Measurements from ENCODE around the gene STAG1. TPM values are rescaled to one million over a fixed set of nuclear protein-coding genes. Genes with fewer than 3 reads are reported as not detected.
"Not testable (repeated sequence)": the region's sequence is repeated elsewhere in the genome, so short reads cannot be mapped to it uniquely, and the experiment has no call there.

The STAG1 gene
- total RNA-seq, 2 donors from 2014 or later, result 26.8 to 56.4 TPM

- DNase-seq (ENCODE audit: low spot score) (no peak), ATAC-seq (ENCODE audit: insufficient number of reproducible peaks, low FRiP score, low read depth) (no peak)
- H3K4me3 ChIP-seq, result no peak overlapping the region
- no peaks in the 10 kb centered on the region for H3K27me3 ChIP-seq (replicated peaks; ENCODE audit: insufficient read depth)
- H3K4me1 ChIP-seq (ENCODE audit: control insufficient read depth in 1 of 2, low read depth in 2 of 2), result no peaks in the 10 kb centered on the region
- H3K36me3 ChIP-seq, result no peaks in the 10 kb centered on the region
- TF ChIP-seq CTCF (IDR thresholded peaks at IDR 0.05), result no peak
- peaks cover 16% of the 10 kb centered on the region for H3K9me3 ChIP-seq
- H3K27ac ChIP-seq, result no peak overlapping the region
Measured at GRCh38 chr3:136651581-136651980, 100.6 kb downstream of the STAG1 start.

GRCh38 chr3:136650461-136650860 lies 101.7 kb downstream of the STAG1 start:
- Histone ChIP-seq H3K9me3 (peaks cover 16% of the 10 kb centered on the region), H3K27me3 (replicated peaks; ENCODE audit: insufficient read depth) (no peaks in the 10 kb centered on the region), H3K36me3 (no peaks in the 10 kb centered on the region), H3K27ac (no peak overlapping the region), H3K4me3 (no peak overlapping the region), H3K4me1 (ENCODE audit: control insufficient read depth in 1 of 2, low read depth in 2 of 2) (no peaks in the 10 kb centered on the region)
- ATAC-seq (ENCODE audit: insufficient number of reproducible peaks, low FRiP score, low read depth), result no peak
- no peak for TF ChIP-seq CTCF (IDR thresholded peaks at IDR 0.05)
- no peak for DNase-seq (ENCODE audit: low spot score)

- Histone ChIP-seq H3K27me3 (replicated peaks; ENCODE audit: insufficient read depth) (no peaks in the 10 kb centered on the region), H3K36me3 (no peaks in the 10 kb centered on the region), H3K27ac (no peak overlapping the region), H3K9me3 (no peaks in the 10 kb centered on the region), H3K4me1 (ENCODE audit: control insufficient read depth in 1 of 2, low read depth in 2 of 2) (no peaks in the 10 kb centered on the region), H3K4me3 (no peak overlapping the region)
- no peak for TF ChIP-seq CTCF (IDR thresholded peaks at IDR 0.05)
- no peak for ATAC-seq (ENCODE audit: insufficient number of reproducible peaks, low FRiP score, low read depth)
- DNase-seq (ENCODE audit: low spot score), result no peak
Measured at GRCh38 chr3:136645915-136646314, 106.3 kb downstream of the STAG1 start.

GRCh38 chr3:136644212-136644611 lies 108.0 kb downstream of the STAG1 start:
- TF ChIP-seq CTCF (IDR thresholded peaks at IDR 0.05), result no peak
- H3K9me3 ChIP-seq, result no peaks in the 10 kb centered on the region
- peaks cover 6 to 8% of the 10 kb centered on the region in 2 donors for H3K4me1 ChIP-seq (ENCODE audit: control insufficient read depth in 1 of 2, low read depth in 2 of 2)
- no peaks in the 10 kb centered on the region for H3K27me3 ChIP-seq (replicated peaks; ENCODE audit: insufficient read depth)
- H3K4me3 ChIP-seq, result no peak overlapping the region
- DNase-seq (ENCODE audit: low spot score) (no peak), ATAC-seq (ENCODE audit: insufficient number of reproducible peaks, low FRiP score, low read depth) (no peak)
- no peak overlapping the region for H3K27ac ChIP-seq
- H3K36me3 ChIP-seq, result no peaks in the 10 kb centered on the region

- H3K36me3 ChIP-seq; DNase-seq (ENCODE audit: low spot score); H3K27me3 ChIP-seq (replicated peaks; ENCODE audit: insufficient read depth); H3K9me3 ChIP-seq; H3K4me3 ChIP-seq; H3K27ac ChIP-seq; ATAC-seq (ENCODE audit: insufficient number of reproducible peaks, low FRiP score, low read depth): not testable (repeated sequence)
- peaks cover 9 to 15% of the 10 kb centered on the region in 2 donors for H3K4me1 ChIP-seq (ENCODE audit: control insufficient read depth in 1 of 2, low read depth in 2 of 2)
Measured at GRCh38 chr3:136643380-136643779, 108.8 kb downstream of the STAG1 start.

GRCh38 chr3:136642711-136643110 lies 109.5 kb downstream of the STAG1 start:
- Histone ChIP-seq H3K4me3 (no peak overlapping the region), H3K4me1 (ENCODE audit: control insufficient read depth in 1 of 2, low read depth in 2 of 2) (peaks cover 9 to 16% of the 10 kb centered on the region in 2 donors), H3K27me3 (replicated peaks; ENCODE audit: insufficient read depth) (no peaks in the 10 kb centered on the region), H3K27ac (no peak overlapping the region), H3K36me3 (no peaks in the 10 kb centered on the region), H3K9me3 (no peaks in the 10 kb centered on the region)
- no peak for ATAC-seq (ENCODE audit: insufficient number of reproducible peaks, low FRiP score, low read depth)
- no peak for TF ChIP-seq CTCF (IDR thresholded peaks at IDR 0.05)
- no peak for DNase-seq (ENCODE audit: low spot score)
